NT2/D1 (cell line): ENCODE data around the gene BBS9.
A peak's percentile ranks its signal among the peaks of the same experiment; 100 is the strongest.
"Not testable (repeated sequence)": the region's sequence is repeated elsewhere in the genome, so short reads cannot be mapped to it uniquely, and the experiment has no call there.

Experiments
- DNase-seq: peaks from one replicate; pipeline ENCODE4 v3.0.0-alpha.2; 2011; ENCODE audit warnings: low read depth, low spot score
- H3K27me3 ChIP-seq: 2 replicates; pipeline ENCODE4 v1.6.0; 2011; ENCODE audit warnings: mild to moderate bottlenecking; ENCODE audit not compliant: insufficient read length, insufficient read depth
- H3K36me3 ChIP-seq: 2 replicates; pipeline ENCODE4 v1.6.1; 2011; ENCODE audit warnings: mild to moderate bottlenecking, low read length, mixed read lengths; ENCODE audit not compliant: insufficient read depth, insufficient read length
- H3K4me1 ChIP-seq: 2 replicates; pipeline ENCODE4 v1.5.1; 2011; ENCODE audit not compliant: insufficient read depth, insufficient read length
- H3K4me3 ChIP-seq: 2 replicates; pipeline ENCODE4 v1.5.1; 2011; ENCODE audit warnings: low read depth; ENCODE audit not compliant: insufficient read length
- H3K9ac ChIP-seq: 2 replicates; pipeline ENCODE4 v1.6.0; 2011; ENCODE audit warnings: low read depth; ENCODE audit not compliant: insufficient read length
- H3K9me3 ChIP-seq: 2 replicates; pipeline ENCODE4 v1.5.1; 2011; ENCODE audit warnings: mild to moderate bottlenecking, low read length; ENCODE audit not compliant: insufficient read depth
- SUZ12 ChIP-seq: IDR thresholded peaks from 2 replicates; pipeline ENCODE4 v1.6.1; 2011; ENCODE audit not compliant: insufficient read length, insufficient read depth; ENCODE audit errors: extremely low read depth
- YY1 ChIP-seq: IDR thresholded peaks from 2 replicates; pipeline ENCODE4 v1.6.1; 2011; ENCODE audit not compliant: insufficient read length, insufficient read depth
- ZNF274 ChIP-seq: IDR thresholded peaks from 2 replicates; pipeline ENCODE4 v1.6.1; 2011; ENCODE audit warnings: mild to moderate bottlenecking, low read depth, low read length

The BBS9 gene

GRCh38 chr7:33517191-33517590 is 387.8 kb downstream of the BBS9 start:
- no peak overlapping the region for H3K9ac ChIP-seq
- H3K27me3 ChIP-seq = no peaks in the 10 kb centered on the region
- TF ChIP-seq SUZ12 (no peak), YY1 (no peak), ZNF274 (no peak)
- H3K4me1 ChIP-seq = no peaks in the 10 kb centered on the region
- DNase-seq = no peak
- no peaks in the 10 kb centered on the region for H3K36me3 ChIP-seq
- H3K9me3 ChIP-seq = no peaks in the 10 kb centered on the region
- no peak overlapping the region for H3K4me3 ChIP-seq

GRCh38 chr7:33527008-33527407 is 397.6 kb downstream of the BBS9 start:
- not testable (repeated sequence) for H3K27me3 ChIP-seq, H3K4me3 ChIP-seq, H3K9me3 ChIP-seq, H3K36me3 ChIP-seq, H3K9ac ChIP-seq, DNase-seq, H3K4me1 ChIP-seq

- Histone ChIP-seq H3K4me3 (peak overlapping the region; percentile 24), H3K9ac (peak overlapping the region; percentile 61)
- not testable (repeated sequence) for H3K36me3 ChIP-seq, H3K9me3 ChIP-seq, H3K27me3 ChIP-seq, DNase-seq, H3K4me1 ChIP-seq
These were observed 398.2 kb downstream of the BBS9 start for GRCh38 chr7:33527613-33528012.

- DNase-seq = no peak
- H3K9me3 ChIP-seq = peaks cover 5% of the 10 kb centered on the region
- no peak overlapping the region for H3K9ac ChIP-seq
- TF ChIP-seq YY1 = no peak
- no peak for TF ChIP-seq ZNF274
- TF ChIP-seq SUZ12 = no peak
- no peaks in the 10 kb centered on the region for H3K36me3 ChIP-seq
- H3K27me3 ChIP-seq = no peaks in the 10 kb centered on the region
- no peak overlapping the region for H3K4me3 ChIP-seq
- H3K4me1 ChIP-seq = peaks cover 3% of the 10 kb centered on the region
These were observed 399.7 kb downstream of the BBS9 start for GRCh38 chr7:33529070-33529469.

- H3K4me1 ChIP-seq = peaks cover 3% of the 10 kb centered on the region
- H3K9ac ChIP-seq = no peak overlapping the region
- no peaks in the 10 kb centered on the region for H3K27me3 ChIP-seq
- H3K9me3 ChIP-seq = peaks cover 5% of the 10 kb centered on the region
- no peak for DNase-seq
- no peak overlapping the region for H3K4me3 ChIP-seq
- H3K36me3 ChIP-seq = no peaks in the 10 kb centered on the region
- TF ChIP-seq YY1 = no peak
- TF ChIP-seq SUZ12 = no peak
- TF ChIP-seq ZNF274 = no peak
These were observed 401.3 kb downstream of the BBS9 start for GRCh38 chr7:33530664-33531063.

GRCh38 chr7:33531888-33532287 is 402.5 kb downstream of the BBS9 start:
- no peak overlapping the region for H3K4me3 ChIP-seq
- TF ChIP-seq YY1 (no peak), SUZ12 (no peak), ZNF274 (no peak)
- DNase-seq = no peak

GRCh38 chr7:33534833-33535232 is 405.5 kb downstream of the BBS9 start:
- Histone ChIP-seq H3K9ac (no peak overlapping the region), H3K4me3 (no peak overlapping the region), H3K27me3 (no peaks in the 10 kb centered on the region), H3K36me3 (no peaks in the 10 kb centered on the region), H3K9me3 (peaks cover 13% of the 10 kb centered on the region; the same call in 1 of the 2 replicates), H3K4me1 (peaks cover 3% of the 10 kb centered on the region)
- TF ChIP-seq ZNF274 = no peak
- no peak for TF ChIP-seq YY1
- TF ChIP-seq SUZ12 = no peak
- DNase-seq = peak; percentile 35

More at GRCh38 chr7:33531888-33532287, 402.5 kb downstream of the BBS9 start:
- Histone ChIP-seq H3K9ac (no peak overlapping the region), H3K9me3 (peaks cover 5% of the 10 kb centered on the region), H3K36me3 (no peaks in the 10 kb centered on the region), H3K27me3 (no peaks in the 10 kb centered on the region), H3K4me1 (peaks cover 3% of the 10 kb centered on the region)

- Histone ChIP-seq H3K4me3 (no peak overlapping the region), H3K4me1 (peaks cover 3% of the 10 kb centered on the region), H3K27me3 (no peaks in the 10 kb centered on the region), H3K9ac (no peak overlapping the region), H3K36me3 (no peaks in the 10 kb centered on the region), H3K9me3 (peaks cover 16% of the 10 kb centered on the region; the same call in 1 of the 2 replicates)
- DNase-seq = no peak
- no peak for TF ChIP-seq ZNF274
- no peak for TF ChIP-seq YY1
- TF ChIP-seq SUZ12 = no peak
These were observed 406.6 kb downstream of the BBS9 start for GRCh38 chr7:33535989-33536388.
